ENCODE data around the gene PRMT2. TPM values are rescaled to one million over a fixed set of nuclear protein-coding genes. Genes with fewer than 3 reads are reported as not detected.

Gene PRMT2
- total RNA-seq, 1 experiment from 2014 or later: 53.7 TPM

DNA sequence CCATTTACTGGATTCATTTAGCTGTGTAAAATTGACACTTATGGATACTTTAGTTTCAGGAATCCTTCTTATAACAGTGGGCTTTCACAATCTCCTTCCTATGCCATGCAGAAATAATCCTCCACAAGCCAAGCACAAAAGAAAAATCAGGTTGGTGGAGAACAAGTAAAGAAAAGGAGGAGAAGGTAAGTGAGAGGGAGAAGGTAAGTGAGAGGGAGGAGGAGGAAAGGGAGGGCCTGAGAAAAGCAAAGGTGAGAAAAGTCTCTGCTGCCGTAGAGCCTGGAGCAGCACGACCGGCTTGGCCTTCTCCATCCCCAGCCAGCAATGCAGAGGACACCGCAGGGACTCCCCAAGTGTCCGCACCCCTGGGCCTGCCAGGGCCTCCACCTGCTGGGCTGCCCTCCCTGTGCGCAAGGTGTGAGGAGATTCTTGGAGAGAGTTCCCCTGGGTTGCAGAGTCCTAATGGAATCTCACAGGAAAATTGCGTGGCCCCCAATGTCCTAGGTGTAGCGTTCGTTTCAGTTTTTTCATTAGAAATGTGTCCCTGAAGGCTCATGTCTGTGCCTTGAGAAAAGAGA is 39.0 kb downstream of the PRMT2 start:
- no peak for DNase-seq (ENCODE audit: low spot score)
- H3K36me3 Mint-ChIP-seq: no peaks in the 10 kb centered on the region
- H3K9me3 Mint-ChIP-seq: no peaks in the 10 kb centered on the region
- ChIA-PET POLR2A (no interaction called here), CTCF (no interaction called here)
- H3K4me1 Mint-ChIP-seq: peaks cover 17% of the 10 kb centered on the region
- no peak for ATAC-seq
- H3K4me3 Mint-ChIP-seq: no peak overlapping the region
- TF ChIP-seq, protein P1, sequence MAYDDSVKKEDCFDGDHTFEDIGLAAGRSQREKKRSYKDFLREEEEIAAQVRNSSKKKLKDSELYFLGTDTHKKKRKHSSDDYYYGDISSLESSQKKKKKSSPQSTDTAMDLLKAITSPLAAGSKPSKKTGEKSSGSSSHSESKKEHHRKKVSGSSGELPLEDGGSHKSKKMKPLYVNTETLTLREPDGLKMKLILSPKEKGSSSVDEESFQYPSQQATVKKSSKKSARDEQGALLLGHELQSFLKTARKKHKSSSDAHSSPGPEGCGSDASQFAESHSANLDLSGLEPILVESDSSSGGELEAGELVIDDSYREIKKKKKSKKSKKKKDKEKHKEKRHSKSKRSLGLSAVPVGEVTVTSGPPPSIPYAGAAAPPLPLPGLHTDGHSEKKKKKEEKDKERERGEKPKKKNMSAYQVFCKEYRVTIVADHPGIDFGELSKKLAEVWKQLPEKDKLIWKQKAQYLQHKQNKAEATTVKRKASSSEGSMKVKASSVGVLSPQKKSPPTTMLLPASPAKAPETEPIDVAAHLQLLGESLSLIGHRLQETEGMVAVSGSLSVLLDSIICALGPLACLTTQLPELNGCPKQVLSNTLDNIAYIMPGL (CRISPR knock-in tag; IDR thresholded peaks at IDR 0.05): no peak
- TF ChIP-seq, protein P2, sequence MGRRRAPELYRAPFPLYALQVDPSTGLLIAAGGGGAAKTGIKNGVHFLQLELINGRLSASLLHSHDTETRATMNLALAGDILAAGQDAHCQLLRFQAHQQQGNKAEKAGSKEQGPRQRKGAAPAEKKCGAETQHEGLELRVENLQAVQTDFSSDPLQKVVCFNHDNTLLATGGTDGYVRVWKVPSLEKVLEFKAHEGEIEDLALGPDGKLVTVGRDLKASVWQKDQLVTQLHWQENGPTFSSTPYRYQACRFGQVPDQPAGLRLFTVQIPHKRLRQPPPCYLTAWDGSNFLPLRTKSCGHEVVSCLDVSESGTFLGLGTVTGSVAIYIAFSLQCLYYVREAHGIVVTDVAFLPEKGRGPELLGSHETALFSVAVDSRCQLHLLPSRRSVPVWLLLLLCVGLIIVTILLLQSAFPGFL (CRISPR knock-in tag; IDR thresholded peaks at IDR 0.05; ENCODE audit: borderline replicate concordance): no peak
- TF ChIP-seq, protein P3, sequence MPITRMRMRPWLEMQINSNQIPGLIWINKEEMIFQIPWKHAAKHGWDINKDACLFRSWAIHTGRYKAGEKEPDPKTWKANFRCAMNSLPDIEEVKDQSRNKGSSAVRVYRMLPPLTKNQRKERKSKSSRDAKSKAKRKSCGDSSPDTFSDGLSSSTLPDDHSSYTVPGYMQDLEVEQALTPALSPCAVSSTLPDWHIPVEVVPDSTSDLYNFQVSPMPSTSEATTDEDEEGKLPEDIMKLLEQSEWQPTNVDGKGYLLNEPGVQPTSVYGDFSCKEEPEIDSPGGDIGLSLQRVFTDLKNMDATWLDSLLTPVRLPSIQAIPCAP (CRISPR knock-in tag; IDR thresholded peaks at IDR 0.05): no peak
- TF ChIP-seq IRF2 (CRISPR knock-in tag; IDR thresholded peaks at IDR 0.05; ENCODE audit: borderline replicate concordance, low read depth) (no peak), ETV6 (CRISPR knock-in tag; IDR thresholded peaks at IDR 0.05) (no peak), ZNF232 (CRISPR knock-in tag; IDR thresholded peaks at IDR 0.05) (no peak), ZBTB21 (CRISPR knock-in tag; IDR thresholded peaks at IDR 0.05; ENCODE audit: borderline replicate concordance) (no peak), ZNF423 (CRISPR knock-in tag; IDR thresholded peaks at IDR 0.05) (no peak), FOXJ3 (CRISPR knock-in tag; IDR thresholded peaks at IDR 0.05; ENCODE audit: borderline replicate concordance) (no peak), GABPB1 (CRISPR knock-in tag; IDR thresholded peaks at IDR 0.05) (no peak)
- TF ChIP-seq, protein P4, sequence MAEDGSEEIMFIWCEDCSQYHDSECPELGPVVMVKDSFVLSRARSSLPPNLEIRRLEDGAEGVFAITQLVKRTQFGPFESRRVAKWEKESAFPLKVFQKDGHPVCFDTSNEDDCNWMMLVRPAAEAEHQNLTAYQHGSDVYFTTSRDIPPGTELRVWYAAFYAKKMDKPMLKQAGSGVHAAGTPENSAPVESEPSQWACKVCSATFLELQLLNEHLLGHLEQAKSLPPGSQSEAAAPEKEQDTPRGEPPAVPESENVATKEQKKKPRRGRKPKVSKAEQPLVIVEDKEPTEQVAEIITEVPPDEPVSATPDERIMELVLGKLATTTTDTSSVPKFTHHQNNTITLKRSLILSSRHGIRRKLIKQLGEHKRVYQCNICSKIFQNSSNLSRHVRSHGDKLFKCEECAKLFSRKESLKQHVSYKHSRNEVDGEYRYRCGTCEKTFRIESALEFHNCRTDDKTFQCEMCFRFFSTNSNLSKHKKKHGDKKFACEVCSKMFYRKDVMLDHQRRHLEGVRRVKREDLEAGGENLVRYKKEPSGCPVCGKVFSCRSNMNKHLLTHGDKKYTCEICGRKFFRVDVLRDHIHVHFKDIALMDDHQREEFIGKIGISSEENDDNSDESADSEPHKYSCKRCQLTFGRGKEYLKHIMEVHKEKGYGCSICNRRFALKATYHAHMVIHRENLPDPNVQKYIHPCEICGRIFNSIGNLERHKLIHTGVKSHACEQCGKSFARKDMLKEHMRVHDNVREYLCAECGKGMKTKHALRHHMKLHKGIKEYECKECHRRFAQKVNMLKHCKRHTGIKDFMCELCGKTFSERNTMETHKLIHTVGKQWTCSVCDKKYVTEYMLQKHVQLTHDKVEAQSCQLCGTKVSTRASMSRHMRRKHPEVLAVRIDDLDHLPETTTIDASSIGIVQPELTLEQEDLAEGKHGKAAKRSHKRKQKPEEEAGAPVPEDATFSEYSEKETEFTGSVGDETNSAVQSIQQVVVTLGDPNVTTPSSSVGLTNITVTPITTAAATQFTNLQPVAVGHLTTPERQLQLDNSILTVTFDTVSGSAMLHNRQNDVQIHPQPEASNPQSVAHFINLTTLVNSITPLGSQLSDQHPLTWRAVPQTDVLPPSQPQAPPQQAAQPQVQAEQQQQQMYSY (CRISPR knock-in tag; IDR thresholded peaks at IDR 0.05): no peak
- TF ChIP-seq, protein P5, sequence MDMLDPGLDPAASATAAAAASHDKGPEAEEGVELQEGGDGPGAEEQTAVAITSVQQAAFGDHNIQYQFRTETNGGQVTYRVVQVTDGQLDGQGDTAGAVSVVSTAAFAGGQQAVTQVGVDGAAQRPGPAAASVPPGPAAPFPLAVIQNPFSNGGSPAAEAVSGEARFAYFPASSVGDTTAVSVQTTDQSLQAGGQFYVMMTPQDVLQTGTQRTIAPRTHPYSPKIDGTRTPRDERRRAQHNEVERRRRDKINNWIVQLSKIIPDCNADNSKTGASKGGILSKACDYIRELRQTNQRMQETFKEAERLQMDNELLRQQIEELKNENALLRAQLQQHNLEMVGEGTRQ (CRISPR knock-in tag; IDR thresholded peaks at IDR 0.05): no peak
- H3K27me3 Mint-ChIP-seq (ENCODE audit: low read depth): peaks cover 16% of the 10 kb centered on the region
- no peak overlapping the region for H3K27ac Mint-ChIP-seq

DNA sequence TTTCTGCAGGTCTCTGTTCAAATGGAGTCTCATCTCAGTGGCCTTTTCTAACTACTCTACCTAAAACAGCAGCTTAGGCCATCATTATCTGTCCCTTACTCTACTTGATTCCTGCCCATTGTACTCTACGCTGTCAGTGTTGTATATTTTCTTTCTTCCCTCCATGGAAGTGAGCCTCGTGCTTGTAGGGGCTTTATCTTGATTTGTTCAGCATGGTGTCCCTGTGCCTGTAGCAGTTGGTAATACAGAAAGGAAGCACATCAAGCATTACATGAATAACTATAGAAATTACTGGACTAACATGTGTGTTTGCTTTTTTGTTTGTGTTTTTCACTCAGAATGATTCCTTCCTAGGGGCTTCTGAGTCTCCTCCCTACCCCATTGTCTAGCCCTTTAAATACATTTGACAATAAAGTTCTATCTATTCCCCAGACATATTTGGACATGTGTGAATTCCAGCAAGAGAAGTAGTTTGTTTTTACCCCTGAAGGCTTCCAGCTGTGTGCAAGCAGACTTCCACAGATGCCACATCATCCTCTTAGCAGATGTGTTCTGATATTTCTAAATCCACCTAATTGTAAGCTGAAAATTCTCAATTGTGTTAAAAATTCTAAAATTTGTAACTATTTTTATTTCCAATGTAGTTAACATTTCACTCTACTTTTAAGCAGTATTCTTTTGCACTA is 40.3 kb downstream of the PRMT2 start:
- Mint-ChIP-seq H3K27me3 (ENCODE audit: low read depth) (peaks cover 13% of the 10 kb centered on the region), H3K36me3 (no peaks in the 10 kb centered on the region), H3K4me3 (no peak overlapping the region), H3K27ac (no peak overlapping the region), H3K4me1 (peaks cover 10% of the 10 kb centered on the region), H3K9me3 (no peaks in the 10 kb centered on the region)
- no peak for ATAC-seq
- ChIA-PET CTCF (no interaction called here), POLR2A (interaction anchor here (0.7 kb wide), 1 partner anchor 54 kb away, joined by 4 read pairs; no protein-coding TSS in a partner anchor)
- DNase-seq (ENCODE audit: low spot score): no peak
- no peak for TF ChIP-seq MXD4 (CRISPR knock-in tag; IDR thresholded peaks at IDR 0.05; ENCODE audit: borderline replicate concordance)
- TF ChIP-seq ZNF219 (CRISPR knock-in tag; IDR thresholded peaks at IDR 0.05; ENCODE audit: borderline replicate concordance): no peak
- no peak for TF ChIP-seq SOX15 (CRISPR knock-in tag; IDR thresholded peaks at IDR 0.05)
- TF ChIP-seq ZBTB21 (CRISPR knock-in tag; IDR thresholded peaks at IDR 0.05; ENCODE audit: borderline replicate concordance): no peak
- TF ChIP-seq, protein P6, sequence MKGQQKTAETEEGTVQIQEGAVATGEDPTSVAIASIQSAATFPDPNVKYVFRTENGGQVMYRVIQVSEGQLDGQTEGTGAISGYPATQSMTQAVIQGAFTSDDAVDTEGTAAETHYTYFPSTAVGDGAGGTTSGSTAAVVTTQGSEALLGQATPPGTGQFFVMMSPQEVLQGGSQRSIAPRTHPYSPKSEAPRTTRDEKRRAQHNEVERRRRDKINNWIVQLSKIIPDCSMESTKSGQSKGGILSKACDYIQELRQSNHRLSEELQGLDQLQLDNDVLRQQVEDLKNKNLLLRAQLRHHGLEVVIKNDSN (CRISPR knock-in tag; IDR thresholded peaks at IDR 0.05): no peak
- no peak for TF ChIP-seq PRRX2 (CRISPR knock-in tag; IDR thresholded peaks at IDR 0.05)
- no peak for TF ChIP-seq NFE2L1 (CRISPR knock-in tag; IDR thresholded peaks at IDR 0.05)
- TF ChIP-seq, protein P7, sequence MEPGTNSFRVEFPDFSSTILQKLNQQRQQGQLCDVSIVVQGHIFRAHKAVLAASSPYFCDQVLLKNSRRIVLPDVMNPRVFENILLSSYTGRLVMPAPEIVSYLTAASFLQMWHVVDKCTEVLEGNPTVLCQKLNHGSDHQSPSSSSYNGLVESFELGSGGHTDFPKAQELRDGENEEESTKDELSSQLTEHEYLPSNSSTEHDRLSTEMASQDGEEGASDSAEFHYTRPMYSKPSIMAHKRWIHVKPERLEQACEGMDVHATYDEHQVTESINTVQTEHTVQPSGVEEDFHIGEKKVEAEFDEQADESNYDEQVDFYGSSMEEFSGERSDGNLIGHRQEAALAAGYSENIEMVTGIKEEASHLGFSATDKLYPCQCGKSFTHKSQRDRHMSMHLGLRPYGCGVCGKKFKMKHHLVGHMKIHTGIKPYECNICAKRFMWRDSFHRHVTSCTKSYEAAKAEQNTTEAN (CRISPR knock-in tag; IDR thresholded peaks at IDR 0.05): no peak
- TF ChIP-seq, protein P8, sequence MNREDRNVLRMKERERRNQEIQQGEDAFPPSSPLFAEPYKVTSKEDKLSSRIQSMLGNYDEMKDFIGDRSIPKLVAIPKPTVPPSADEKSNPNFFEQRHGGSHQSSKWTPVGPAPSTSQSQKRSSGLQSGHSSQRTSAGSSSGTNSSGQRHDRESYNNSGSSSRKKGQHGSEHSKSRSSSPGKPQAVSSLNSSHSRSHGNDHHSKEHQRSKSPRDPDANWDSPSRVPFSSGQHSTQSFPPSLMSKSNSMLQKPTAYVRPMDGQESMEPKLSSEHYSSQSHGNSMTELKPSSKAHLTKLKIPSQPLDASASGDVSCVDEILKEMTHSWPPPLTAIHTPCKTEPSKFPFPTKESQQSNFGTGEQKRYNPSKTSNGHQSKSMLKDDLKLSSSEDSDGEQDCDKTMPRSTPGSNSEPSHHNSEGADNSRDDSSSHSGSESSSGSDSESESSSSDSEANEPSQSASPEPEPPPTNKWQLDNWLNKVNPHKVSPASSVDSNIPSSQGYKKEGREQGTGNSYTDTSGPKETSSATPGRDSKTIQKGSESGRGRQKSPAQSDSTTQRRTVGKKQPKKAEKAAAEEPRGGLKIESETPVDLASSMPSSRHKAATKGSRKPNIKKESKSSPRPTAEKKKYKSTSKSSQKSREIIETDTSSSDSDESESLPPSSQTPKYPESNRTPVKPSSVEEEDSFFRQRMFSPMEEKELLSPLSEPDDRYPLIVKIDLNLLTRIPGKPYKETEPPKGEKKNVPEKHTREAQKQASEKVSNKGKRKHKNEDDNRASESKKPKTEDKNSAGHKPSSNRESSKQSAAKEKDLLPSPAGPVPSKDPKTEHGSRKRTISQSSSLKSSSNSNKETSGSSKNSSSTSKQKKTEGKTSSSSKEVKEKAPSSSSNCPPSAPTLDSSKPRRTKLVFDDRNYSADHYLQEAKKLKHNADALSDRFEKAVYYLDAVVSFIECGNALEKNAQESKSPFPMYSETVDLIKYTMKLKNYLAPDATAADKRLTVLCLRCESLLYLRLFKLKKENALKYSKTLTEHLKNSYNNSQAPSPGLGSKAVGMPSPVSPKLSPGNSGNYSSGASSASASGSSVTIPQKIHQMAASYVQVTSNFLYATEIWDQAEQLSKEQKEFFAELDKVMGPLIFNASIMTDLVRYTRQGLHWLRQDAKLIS (CRISPR knock-in tag; IDR thresholded peaks at IDR 0.05; ENCODE audit: borderline replicate concordance): no peak
